Neuronal stem cell (in vitro differentiated cells): ENCODE data around the gene SLC9A8.

Source experiments
- DNase-seq: peaks from one replicate; pipeline ENCODE4 v3.0.0-alpha.2; 2013; ENCODE audit warnings: low spot score
- H2AFZ ChIP-seq: one replicate; pipeline ENCODE4 v1.6.1; 2013; ENCODE audit warnings: mild to moderate bottlenecking, low read length, inconsistent platforms
- H2AK5ac ChIP-seq: 2 replicates; pipeline ENCODE4 v1.6.1; 2013; ENCODE audit warnings: low read depth, mild to moderate bottlenecking, inconsistent platforms, low read length, moderate library complexity, mixed read lengths
- H2BK120ac ChIP-seq: 2 replicates; pipeline ENCODE4 v1.6.1; 2013; ENCODE audit warnings: low read depth, mild to moderate bottlenecking, inconsistent platforms, low read length, moderate library complexity, mixed read lengths
- H2BK12ac ChIP-seq: one replicate; pipeline ENCODE4 v1.6.1; 2013; ENCODE audit warnings: low read length, inconsistent platforms
- H2BK15ac ChIP-seq: 2 replicates; pipeline ENCODE4 v1.6.1; 2013; ENCODE audit warnings: mild to moderate bottlenecking, low read length, inconsistent platforms, mixed read lengths
- H2BK5ac ChIP-seq: one replicate; pipeline ENCODE4 v1.6.1; 2013; ENCODE audit warnings: inconsistent platforms, mild to moderate bottlenecking, low read length, moderate library complexity
- H3K14ac ChIP-seq: one replicate; pipeline ENCODE4 v1.6.1; 2013; ENCODE audit warnings: low read length, inconsistent platforms
- H3K18ac ChIP-seq: 2 replicates; pipeline ENCODE4 v1.6.1; 2013; ENCODE audit warnings: low read length, inconsistent platforms
- H3K23ac ChIP-seq: 2 replicates; pipeline ENCODE4 v1.6.1; 2013; ENCODE audit warnings: low read depth, mild to moderate bottlenecking, mixed read lengths, low read length, inconsistent platforms; ENCODE audit not compliant: poor library complexity
- H3K27ac ChIP-seq: replicated peaks from 3 replicates; pipeline ENCODE4 v1.5.1; 2013; ENCODE audit warnings: low read length, inconsistent platforms
- H3K27me3 ChIP-seq, 3 experiments: 2 replicates each; pipeline ENCODE4 v1.6.1; 2013; ENCODE audit warnings: low read length in 3 of 3, mild to moderate bottlenecking in 2 of 3, inconsistent platforms in 1 of 3, low read depth in 1 of 3, mixed read lengths in 1 of 3, moderate library complexity in 1 of 3; ENCODE audit not compliant: control insufficient read depth in 3 of 3, insufficient read depth in 3 of 3
- H3K36me3 ChIP-seq, 2 donors: replicated peaks in 1 of 2; 2 replicates each; pipeline ENCODE4 v1.6.1; 2013; ENCODE audit warnings: low read length in 2 of 2; ENCODE audit not compliant: control insufficient read depth in 2 of 2, insufficient read depth in 2 of 2
- H3K4ac ChIP-seq: 2 replicates; pipeline ENCODE4 v1.6.1; 2013; ENCODE audit warnings: inconsistent platforms, mild to moderate bottlenecking, low read length, moderate library complexity
- H3K4me1 ChIP-seq, 2 donors: 1 replicate in 1 of 2; 2 replicates in 1 of 2; pipeline ENCODE4 v1.6.1; 2013; ENCODE audit warnings: low read length in 2 of 2, low read depth in 1 of 2; ENCODE audit not compliant: control insufficient read depth in 2 of 2, insufficient read depth in 1 of 2
- H3K4me2 ChIP-seq: one replicate; pipeline ENCODE4 v1.6.1; 2013; ENCODE audit warnings: mild to moderate bottlenecking, low read length, inconsistent platforms; ENCODE audit not compliant: insufficient read depth, poor library complexity, severe bottlenecking
- H3K4me3 ChIP-seq, 2 donors: 2 replicates each; pipeline ENCODE4 v1.5.1; 2013; ENCODE audit warnings: low read length in 2 of 2, mild to moderate bottlenecking in 2 of 2, inconsistent platforms in 1 of 2, moderate library complexity in 1 of 2
- H3K79me1 ChIP-seq: one replicate; pipeline ENCODE4 v1.6.1; 2013; ENCODE audit warnings: low read depth, mild to moderate bottlenecking, inconsistent platforms, low read length, moderate library complexity
- H3K9ac ChIP-seq: one replicate; pipeline ENCODE4 v1.6.1; 2013; ENCODE audit warnings: mild to moderate bottlenecking, low read depth, low read length, inconsistent platforms; ENCODE audit not compliant: poor library complexity
- H3K9me3 ChIP-seq, 2 donors: replicated peaks in 1 of 2; 2 replicates each; pipeline versions ENCODE3 to v1.6.1; 2013; ENCODE audit warnings: low read length in 2 of 2, mild to moderate bottlenecking in 2 of 2, inconsistent platforms in 1 of 2, low read depth in 1 of 2, mixed read lengths in 1 of 2, moderate library complexity in 1 of 2; ENCODE audit not compliant: control insufficient read depth in 2 of 2, insufficient read depth in 1 of 2
- H4K8ac ChIP-seq: one replicate; pipeline ENCODE4 v1.6.1; 2013; ENCODE audit warnings: low read depth, mild to moderate bottlenecking, inconsistent platforms, low read length, moderate library complexity
- H4K91ac ChIP-seq: one replicate; pipeline ENCODE4 v1.6.1; 2013; ENCODE audit warnings: low read length, low read depth, mild to moderate bottlenecking, inconsistent platforms; ENCODE audit not compliant: poor library complexity
- WGBS, 2 donors: extraction: QIAGEN DNeasy Blood & Tissue Kit; methylation state at CpG; one replicate each; pipeline ENCODE4 v1.1.7; 2013; ENCODE audit warnings: missing lambda C conversion rate in 2 of 2, mixed read lengths in 1 of 2; ENCODE audit not compliant: insufficient read length in 2 of 2, insufficient replicate concordance in 1 of 2; ENCODE audit errors: extremely low coverage in 2 of 2; 5-methylcytosine and 5-hydroxymethylcytosine counted together

SLC9A8 gene

DNA sequence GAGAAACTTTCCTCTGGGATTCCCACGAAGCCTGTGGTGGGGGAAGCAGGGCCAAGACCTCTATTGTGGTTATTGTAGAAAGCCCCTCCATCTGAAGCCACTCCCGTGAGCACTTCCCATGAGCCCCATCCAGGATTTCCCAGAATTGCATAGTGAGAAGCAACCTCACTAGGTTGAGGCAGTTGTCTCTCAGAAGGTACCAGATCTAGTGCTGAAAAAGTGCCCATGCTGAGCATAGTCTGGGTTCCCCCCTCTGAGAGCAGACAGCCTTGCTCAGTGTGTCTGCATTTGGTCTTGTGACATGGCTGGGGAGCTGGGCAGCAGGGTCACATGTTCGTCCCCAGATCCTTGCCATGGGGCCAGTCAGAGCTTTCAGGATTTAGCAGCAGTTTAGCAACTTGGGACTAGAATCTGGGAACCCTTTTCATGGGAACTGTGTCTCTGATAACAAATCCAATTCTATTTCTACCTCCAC lies 38.6 kb downstream of the SLC9A8 start:
- Histone ChIP-seq H3K9me3 (no peaks in the 10 kb centered on the region), H3K4me1 (peaks cover 3 to 39% of the 10 kb centered on the region in 2 donors), H3K79me1 (no peaks in the 10 kb centered on the region), H2AK5ac (no peak overlapping the region), H4K91ac (no peak overlapping the region), H3K4me3 (no peak overlapping the region), H3K27me3 (no peaks in the 10 kb centered on the region), H2BK12ac (no peak overlapping the region), H2BK15ac (no peak overlapping the region), H3K14ac (no peak overlapping the region), H2BK5ac (no peak overlapping the region), H3K27ac (no peak overlapping the region), H2AFZ (no peak overlapping the region), H3K4me2 (no peak overlapping the region), H3K36me3 (peaks cover 5 to 34% of the 10 kb centered on the region in 2 donors), H3K18ac (no peak overlapping the region), H3K4ac (no peak overlapping the region), H3K9ac (no peak overlapping the region), H4K8ac (no peak overlapping the region), H3K23ac (no peak overlapping the region), H2BK120ac (no peak overlapping the region)
- no CpG with 5 or more reads among the region's 3 CpGs for WGBS, 2 donors
- no peak for DNase-seq

DNA sequence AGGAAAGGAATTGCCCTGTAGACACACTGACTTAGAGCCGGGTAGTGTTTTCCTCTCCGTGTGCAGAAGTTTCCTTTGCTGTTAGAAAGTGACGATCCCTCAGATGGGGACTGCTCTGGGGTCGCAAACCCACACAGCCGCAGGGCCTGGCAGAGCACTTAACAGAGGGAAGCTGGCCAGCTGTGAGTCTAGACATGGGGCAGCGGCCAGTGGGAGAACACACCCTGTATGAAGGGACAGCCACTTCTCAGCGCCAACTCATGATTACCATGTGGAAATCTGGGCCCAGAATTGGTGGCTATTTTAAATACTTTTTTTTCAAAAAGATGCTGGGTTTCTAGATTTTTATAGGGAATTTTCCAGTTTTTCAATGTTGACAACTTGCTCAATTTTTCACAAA lies 39.4 kb downstream of the SLC9A8 start:
- Histone ChIP-seq H3K4me1 (peaks cover 3 to 39% of the 10 kb centered on the region in 2 donors), H3K23ac (no peak overlapping the region), H3K4me2 (no peak overlapping the region), H2AK5ac (no peak overlapping the region), H3K18ac (no peak overlapping the region), H2BK12ac (no peak overlapping the region), H4K91ac (no peak overlapping the region), H2BK5ac (no peak overlapping the region), H2AFZ (no peak overlapping the region), H3K27me3 (no peaks in the 10 kb centered on the region), H3K79me1 (no peaks in the 10 kb centered on the region), H3K9me3 (no peaks in the 10 kb centered on the region), H3K9ac (no peak overlapping the region), H3K4ac (no peak overlapping the region), H2BK120ac (no peak overlapping the region), H3K36me3 (peaks cover 5 to 38% of the 10 kb centered on the region in 2 donors), H3K27ac (no peak overlapping the region), H3K4me3 (no peak overlapping the region), H2BK15ac (no peak overlapping the region), H3K14ac (no peak overlapping the region), H4K8ac (no peak overlapping the region)
- DNase-seq = no peak
- no CpG with 5 or more reads among the region's 7 CpGs for WGBS, 2 donors

- Histone ChIP-seq H3K23ac (no peak overlapping the region), H3K4me3 (no peak overlapping the region), H3K27ac (no peak overlapping the region), H3K27me3 (no peaks in the 10 kb centered on the region), H3K79me1 (no peaks in the 10 kb centered on the region), H2BK5ac (no peak overlapping the region), H2AK5ac (no peak overlapping the region), H2BK12ac (no peak overlapping the region), H3K9me3 (no peaks in the 10 kb centered on the region), H4K8ac (no peak overlapping the region), H3K4me1 (peaks cover 3 to 39% of the 10 kb centered on the region in 2 donors), H3K36me3 (peaks cover 5 to 40% of the 10 kb centered on the region in 2 donors), H3K4ac (no peak overlapping the region), H2BK15ac (no peak overlapping the region), H4K91ac (no peak overlapping the region), H2BK120ac (no peak overlapping the region), H2AFZ (no peak overlapping the region), H3K18ac (no peak overlapping the region), H3K14ac (no peak overlapping the region), H3K4me2 (no peak overlapping the region), H3K9ac (no peak overlapping the region)
- no peak for DNase-seq
- no CpG with 5 or more reads among the region's 8 CpGs for WGBS, 2 donors
These were observed 40.0 kb downstream of the SLC9A8 start for GRCh38 chr20:49852522-49853080.

DNA sequence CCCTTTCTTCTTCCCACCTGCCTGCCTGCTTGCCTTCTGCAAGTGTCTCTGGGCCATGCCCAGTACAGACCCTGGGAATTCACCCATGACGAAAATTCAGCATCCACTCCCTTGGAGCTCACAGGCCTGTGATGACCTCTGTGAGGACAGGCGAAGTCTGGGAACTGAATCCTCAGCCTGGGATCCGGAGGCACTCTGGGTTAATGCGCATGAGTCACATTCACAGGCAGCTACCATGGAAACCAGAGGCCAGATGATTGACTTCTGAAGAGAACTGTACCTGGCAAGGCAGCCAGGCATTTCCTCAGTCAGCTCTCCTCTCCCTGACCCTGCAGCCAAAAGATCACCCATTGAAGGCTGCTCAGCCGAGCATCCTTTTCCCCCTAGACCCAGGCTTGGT lies 41.0 kb downstream of the SLC9A8 start:
- Histone ChIP-seq H3K4ac (no peak overlapping the region), H3K9ac (no peak overlapping the region), H4K91ac (no peak overlapping the region), H3K18ac (no peak overlapping the region), H2BK5ac (no peak overlapping the region), H2AK5ac (no peak overlapping the region), H3K9me3 (no peaks in the 10 kb centered on the region), H2BK120ac (no peak overlapping the region), H3K27ac (no peak overlapping the region), H3K4me3 (no peak overlapping the region), H3K14ac (no peak overlapping the region), H4K8ac (no peak overlapping the region), H2AFZ (no peak overlapping the region), H3K4me1 (peaks cover 3 to 39% of the 10 kb centered on the region in 2 donors), H3K23ac (peak overlapping the region; percentile 14), H3K79me1 (no peaks in the 10 kb centered on the region), H2BK12ac (no peak overlapping the region), H3K36me3 (peaks cover 5 to 38% of the 10 kb centered on the region in 2 donors), H3K4me2 (no peak overlapping the region), H3K27me3 (no peaks in the 10 kb centered on the region), H2BK15ac (no peak overlapping the region)
- no CpG with 5 or more reads among the region's 5 CpGs for WGBS, 2 donors
- DNase-seq = no peak
